Measurements from ENCODE around the gene EYA4.

The EYA4 gene

GRCh38 chr6:133377219-133377618 is 136.1 kb downstream of the EYA4 start (continued):
- TF ChIP-seq, protein P1, sequence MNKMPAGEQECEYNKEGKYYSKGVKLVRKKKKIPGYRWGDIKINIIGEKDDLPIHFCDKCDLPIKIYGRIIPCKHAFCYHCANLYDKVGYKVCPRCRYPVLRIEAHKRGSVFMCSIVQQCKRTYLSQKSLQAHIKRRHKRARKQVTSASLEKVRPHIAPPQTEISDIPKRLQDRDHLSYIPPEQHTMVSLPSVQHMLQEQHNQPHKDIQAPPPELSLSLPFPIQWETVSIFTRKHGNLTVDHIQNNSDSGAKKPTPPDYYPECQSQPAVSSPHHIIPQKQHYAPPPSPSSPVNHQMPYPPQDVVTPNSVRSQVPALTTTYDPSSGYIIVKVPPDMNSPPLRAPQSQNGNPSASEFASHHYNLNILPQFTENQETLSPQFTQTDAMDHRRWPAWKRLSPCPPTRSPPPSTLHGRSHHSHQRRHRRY (tag by site-specific recombination; IDR thresholded peaks at IDR 0.05), result no peak
- TF ChIP-seq ZNF791 (tag by site-specific recombination; IDR thresholded peaks at IDR 0.05) (no peak), SP3 (tag by site-specific recombination; IDR thresholded peaks at IDR 0.05) (no peak), ZNF341 (tag by site-specific recombination; IDR thresholded peaks at IDR 0.05; ENCODE audit: low read depth) (no peak)

DNA sequence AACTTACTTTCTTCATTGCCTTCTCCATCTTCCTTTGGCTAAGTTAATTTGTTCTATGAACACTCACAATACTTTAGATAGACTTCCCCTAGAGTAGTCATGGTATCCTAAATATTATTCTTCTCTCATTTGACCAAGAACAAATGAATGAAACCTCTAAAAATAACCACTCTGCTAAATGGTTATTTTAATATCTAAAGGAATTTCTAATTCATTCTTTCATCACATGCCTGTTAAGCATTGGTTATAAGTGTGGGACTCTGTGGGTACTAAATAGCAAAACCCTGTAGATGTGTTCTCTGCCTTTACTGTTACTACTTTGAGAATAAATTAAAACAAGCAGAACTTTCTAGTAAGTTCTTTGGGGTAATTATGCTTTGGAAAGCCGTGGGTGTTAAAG is 138.9 kb downstream of the EYA4 start:
- CTCF ChIA-PET, result no interaction called here

DNA sequence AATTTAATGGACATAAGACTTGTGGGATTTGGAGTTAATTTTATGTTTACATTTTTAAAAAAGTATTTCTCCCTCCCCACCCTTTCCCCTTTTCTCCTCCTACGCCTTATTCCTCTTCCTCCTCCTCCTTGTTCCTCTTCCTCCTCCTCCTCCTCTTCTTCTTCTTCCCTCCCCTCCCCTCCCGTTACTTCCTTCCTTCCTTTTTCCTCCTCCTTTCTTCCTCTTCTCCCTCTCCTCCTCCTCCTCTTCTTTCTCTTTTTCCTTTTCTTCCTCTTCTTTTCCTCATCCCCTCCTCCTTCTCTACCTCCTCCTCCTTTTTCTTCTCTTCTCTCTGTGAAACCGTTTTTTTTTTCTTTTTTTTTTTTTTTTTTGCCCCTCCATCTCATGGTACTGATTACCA is 139.6 kb downstream of the EYA4 start:
- no peaks in the 10 kb centered on the region for H3K9me3 ChIP-seq (ENCODE audit: control insufficient read depth, insufficient read depth, low read depth, low read length)
- H3K36me3 ChIP-seq (ENCODE audit: control insufficient read depth in 2 of 2, insufficient read depth in 1 of 2, low read length in 2 of 2), result no peaks in the 10 kb centered on the region
- H3K4me1 ChIP-seq (ENCODE audit: control insufficient read depth, insufficient read depth, low read length), result no peaks in the 10 kb centered on the region
- no peak overlapping the region for H3K4me3 ChIP-seq (ENCODE audit: low read depth, low read length)
- POLR2A ChIA-PET, result no interaction called here
- CTCF ChIA-PET, result no interaction called here
- H3K27ac ChIP-seq (ENCODE audit: extremely low read depth, low read depth, low read length), result no peak overlapping the region
- TF ChIP-seq ZNF366 (tag by site-specific recombination; conservative IDR thresholded peaks at IDR 0.05), result peak; percentile 78
- TF ChIP-seq ZFHX2 (tag by site-specific recombination; conservative IDR thresholded peaks at IDR 0.05), result 0 out of 2 replicates have a peak, but pooled peaks have one; percentile 17
- peak; percentile 83 for TF ChIP-seq ZNF513 (tag by site-specific recombination; IDR thresholded peaks at IDR 0.05)
- no peak for TF ChIP-seq ZBTB7A (tag by site-specific recombination; IDR thresholded peaks at IDR 0.05; ENCODE audit: low read depth)
- no peak for TF ChIP-seq ZBTB48 (tag by site-specific recombination; IDR thresholded peaks at IDR 0.05)
- TF ChIP-seq ZNF148 (tag by site-specific recombination; IDR thresholded peaks at IDR 0.05; ENCODE audit: borderline replicate concordance), result no peak
- TF ChIP-seq ZNF398 (tag by site-specific recombination; IDR thresholded peaks at IDR 0.05), result no peak
- TF ChIP-seq EGR2 (tag by site-specific recombination; IDR thresholded peaks at IDR 0.05; ENCODE audit: low read depth), result peak; percentile 34; the same call in 1 of the 2 replicates
- no peak for TF ChIP-seq ZNF530 (tag by site-specific recombination; IDR thresholded peaks at IDR 0.05; ENCODE audit: low read depth)
- no peak for TF ChIP-seq ZNF214 (tag by site-specific recombination; IDR thresholded peaks at IDR 0.05; ENCODE audit: borderline replicate concordance)
- TF ChIP-seq PRDM1 (tag by site-specific recombination; IDR thresholded peaks at IDR 0.05), result 0 out of 2 replicates have a peak, but pooled peaks have one; percentile 32

More for the DNA sequence above, 138.9 kb downstream of the EYA4 start:
- POLR2A ChIA-PET, result no interaction called here
- Histone ChIP-seq H3K4me1 (ENCODE audit: control insufficient read depth, insufficient read depth, low read length) (no peaks in the 10 kb centered on the region), H3K9me3 (ENCODE audit: control insufficient read depth, insufficient read depth, low read depth, low read length) (no peaks in the 10 kb centered on the region), H3K4me3 (ENCODE audit: low read depth, low read length) (no peak overlapping the region), H3K27ac (ENCODE audit: extremely low read depth, low read depth, low read length) (no peak overlapping the region), H3K36me3 (ENCODE audit: control insufficient read depth in 2 of 2, insufficient read depth in 1 of 2, low read length in 2 of 2) (no peaks in the 10 kb centered on the region)
- TF ChIP-seq KLF7 (tag by site-specific recombination; IDR thresholded peaks at IDR 0.05; ENCODE audit: borderline replicate concordance) (no peak), ZSCAN30 (tag by site-specific recombination; IDR thresholded peaks at IDR 0.05) (no peak), OSR2 (tag by site-specific recombination; IDR thresholded peaks at IDR 0.05) (no peak), ZNF266 (tag by site-specific recombination; IDR thresholded peaks at IDR 0.05; ENCODE audit: low read depth) (no peak), KLF9 (tag by site-specific recombination; IDR thresholded peaks at IDR 0.05; ENCODE audit: low read depth) (no peak), ZNF776 (tag by site-specific recombination; IDR thresholded peaks at IDR 0.05; ENCODE audit: borderline replicate concordance) (no peak), ZNF555 (tag by site-specific recombination; conservative IDR thresholded peaks at IDR 0.05) (no peak), EGR2 (tag by site-specific recombination; IDR thresholded peaks at IDR 0.05; ENCODE audit: low read depth) (no peak), ZNF513 (tag by site-specific recombination; IDR thresholded peaks at IDR 0.05) (no peak), ZNF398 (tag by site-specific recombination; IDR thresholded peaks at IDR 0.05) (no peak)
